ENCODE measurements around the gene PNMT.

- TF ChIP-seq ZNF274 (IDR thresholded peaks at IDR 0.05; ENCODE audit: low read depth, low read length) (no peak), YY1 (IDR thresholded peaks at IDR 0.05; ENCODE audit: insufficient read depth, insufficient read length) (no peak), SUZ12 (IDR thresholded peaks at IDR 0.05; ENCODE audit: extremely low read depth, insufficient read depth, insufficient read length) (no peak)
Observed at GRCh38 chr17:39665642-39666224, 2.5 kb upstream of the PNMT start.

Data from NT2/D1 (cell line).